Measurements from ENCODE around the gene RPL27.

Gene RPL27

GRCh38 chr17:42980766-42981397, 17.3 kb upstream of the RPL27 start:
- H3K4me1 ChIP-seq (ENCODE audit: control insufficient read depth in 1 of 2, insufficient read depth in 2 of 2, low read length in 2 of 2), result peaks cover 5 to 7% of the 10 kb centered on the region in 2 experiments
- H3K79me1 ChIP-seq (ENCODE audit: low read length), result peaks cover 9% of the 10 kb centered on the region
- no peak overlapping the region for H3K23ac ChIP-seq (ENCODE audit: low read length)
- no peaks in the 10 kb centered on the region for H3K27me3 ChIP-seq (ENCODE audit: insufficient read depth, low read length)
- H3K4me2 ChIP-seq (ENCODE audit: low read length), result peak overlapping the region; percentile 76
- no CpG with 5 or more reads among the region's 67 CpGs for WGBS (ENCODE audit: extremely low coverage, insufficient coverage, insufficient read length)
- H3K18ac ChIP-seq (ENCODE audit: low read length), result peak overlapping the region; percentile 71
- H3K4ac ChIP-seq (ENCODE audit: low read depth, low read length), result peak overlapping the region; percentile 41
- H3K36me3 ChIP-seq (ENCODE audit: control insufficient read depth in 1 of 2, insufficient read depth in 2 of 2, low read length in 2 of 2), result peaks cover 3% of the 10 kb centered on the region in 2 experiments
- H4K8ac ChIP-seq (ENCODE audit: low read depth, low read length), result peak overlapping the region; percentile 94
- H4K12ac ChIP-seq (ENCODE audit: low read depth, low read length), result peak overlapping the region; percentile 74
- H2BK5ac ChIP-seq (ENCODE audit: low read depth, low read length, poor library complexity), result peak overlapping the region; percentile 42
- no peaks in the 10 kb centered on the region for H3K9me3 ChIP-seq (ENCODE audit: insufficient read depth, low read depth, low read length)
- peak overlapping the region; percentile 87 for H2AFZ ChIP-seq (ENCODE audit: insufficient read depth, low read length, poor library complexity)
- peak overlapping the region; percentile 65 for H3K27ac ChIP-seq (ENCODE audit: low read depth, low read length)
- H3K9ac ChIP-seq (ENCODE audit: low read length), result peak overlapping the region; percentile 55
- peaks cover 10% of the 10 kb centered on the region for H3K79me2 ChIP-seq (ENCODE audit: control insufficient read depth, insufficient read depth, low read length, poor library complexity)
- H2BK120ac ChIP-seq (ENCODE audit: insufficient read depth, low read length, poor library complexity), result peak overlapping the region; percentile 45
- peak overlapping the region; percentile 4 for H2AK5ac ChIP-seq (ENCODE audit: low read length)
- no peak overlapping the region for H2BK12ac ChIP-seq (ENCODE audit: low read length)
- H3K4me3 ChIP-seq (ENCODE audit: low read depth, low read length), result peak overlapping the region; percentile 85
- H3K14ac ChIP-seq (ENCODE audit: low read length), result peak overlapping the region; percentile 83
- peak overlapping the region; percentile 71 for H4K91ac ChIP-seq (ENCODE audit: low read depth, low read length)
- DNase-seq, result peak; percentile 72 to 80

- peaks cover 5 to 7% of the 10 kb centered on the region in 2 experiments for H3K4me1 ChIP-seq (ENCODE audit: control insufficient read depth in 1 of 2, insufficient read depth in 2 of 2, low read length in 2 of 2)
- H3K23ac ChIP-seq (ENCODE audit: low read length), result no peak overlapping the region
- H3K9me3 ChIP-seq (ENCODE audit: insufficient read depth, low read depth, low read length), result no peaks in the 10 kb centered on the region
- H3K79me2 ChIP-seq (ENCODE audit: control insufficient read depth, insufficient read depth, low read length, poor library complexity), result peaks cover 10% of the 10 kb centered on the region
- H2AK5ac ChIP-seq (ENCODE audit: low read length), result no peak overlapping the region
- H3K18ac ChIP-seq (ENCODE audit: low read length), result no peak overlapping the region
- H4K91ac ChIP-seq (ENCODE audit: low read depth, low read length), result no peak overlapping the region
- no peaks in the 10 kb centered on the region for H3K27me3 ChIP-seq (ENCODE audit: insufficient read depth, low read length)
- H3K27ac ChIP-seq (ENCODE audit: low read depth, low read length), result no peak overlapping the region
- H3K14ac ChIP-seq (ENCODE audit: low read length), result no peak overlapping the region
- H2AFZ ChIP-seq (ENCODE audit: insufficient read depth, low read length, poor library complexity), result no peak overlapping the region
- H3K79me1 ChIP-seq (ENCODE audit: low read length), result peaks cover 9% of the 10 kb centered on the region
- H4K8ac ChIP-seq (ENCODE audit: low read depth, low read length), result no peak overlapping the region
- H3K36me3 ChIP-seq (ENCODE audit: control insufficient read depth in 1 of 2, insufficient read depth in 2 of 2, low read length in 2 of 2), result peaks cover 5 to 8% of the 10 kb centered on the region in 2 experiments
- no peak for DNase-seq
- H3K4me3 ChIP-seq (ENCODE audit: low read depth, low read length), result no peak overlapping the region
- no peak overlapping the region for H3K4ac ChIP-seq (ENCODE audit: low read depth, low read length)
- H2BK12ac ChIP-seq (ENCODE audit: low read length), result no peak overlapping the region
- no peak overlapping the region for H3K9ac ChIP-seq (ENCODE audit: low read length)
- no peak overlapping the region for H4K12ac ChIP-seq (ENCODE audit: low read depth, low read length)
- H2BK5ac ChIP-seq (ENCODE audit: low read depth, low read length, poor library complexity), result no peak overlapping the region
- H2BK120ac ChIP-seq (ENCODE audit: insufficient read depth, low read length, poor library complexity), result no peak overlapping the region
- no peak overlapping the region for H3K4me2 ChIP-seq (ENCODE audit: low read length)
These were observed 16.0 kb upstream of the RPL27 start for GRCh38 chr17:42982266-42982665.

GRCh38 chr17:42985225-42985624, 13.0 kb upstream of the RPL27 start:
- Histone ChIP-seq H3K27me3 (ENCODE audit: insufficient read depth, low read length) (no peaks in the 10 kb centered on the region), H3K79me1 (ENCODE audit: low read length) (peaks cover 5% of the 10 kb centered on the region), H2AFZ (ENCODE audit: insufficient read depth, low read length, poor library complexity) (no peak overlapping the region), H3K23ac (ENCODE audit: low read length) (no peak overlapping the region), H3K79me2 (ENCODE audit: control insufficient read depth, insufficient read depth, low read length, poor library complexity) (peaks cover 8% of the 10 kb centered on the region), H3K14ac (ENCODE audit: low read length) (no peak overlapping the region), H2BK120ac (ENCODE audit: insufficient read depth, low read length, poor library complexity) (no peak overlapping the region), H3K4me3 (ENCODE audit: low read depth, low read length) (no peak overlapping the region), H4K8ac (ENCODE audit: low read depth, low read length) (no peak overlapping the region), H3K36me3 (ENCODE audit: control insufficient read depth in 1 of 2, insufficient read depth in 2 of 2, low read length in 2 of 2) (peaks cover 18 to 27% of the 10 kb centered on the region in 2 experiments), H2BK5ac (ENCODE audit: low read depth, low read length, poor library complexity) (no peak overlapping the region), H3K4ac (ENCODE audit: low read depth, low read length) (no peak overlapping the region), H3K4me2 (ENCODE audit: low read length) (no peak overlapping the region), H3K4me1 (ENCODE audit: control insufficient read depth in 1 of 2, insufficient read depth in 2 of 2, low read length in 2 of 2) (no peaks in the 10 kb centered on the region), H4K91ac (ENCODE audit: low read depth, low read length) (no peak overlapping the region), H3K18ac (ENCODE audit: low read length) (no peak overlapping the region), H2AK5ac (ENCODE audit: low read length) (no peak overlapping the region), H3K27ac (ENCODE audit: low read depth, low read length) (no peak overlapping the region), H3K9me3 (ENCODE audit: insufficient read depth, low read depth, low read length) (no peaks in the 10 kb centered on the region), H3K9ac (ENCODE audit: low read length) (no peak overlapping the region), H2BK12ac (ENCODE audit: low read length) (no peak overlapping the region), H4K12ac (ENCODE audit: low read depth, low read length) (no peak overlapping the region)
- DNase-seq, result no peak
- WGBS (ENCODE audit: extremely low coverage, insufficient coverage, insufficient read length), result no CpG with 5 or more reads among the region's 1 CpG

GRCh38 chr17:42989141-42989540, 9.1 kb upstream of the RPL27 start:
- Histone ChIP-seq H2BK5ac (ENCODE audit: low read depth, low read length, poor library complexity) (no peak overlapping the region), H4K12ac (ENCODE audit: low read depth, low read length) (no peak overlapping the region), H2BK12ac (ENCODE audit: low read length) (no peak overlapping the region), H3K79me2 (ENCODE audit: control insufficient read depth, insufficient read depth, low read length, poor library complexity) (no peaks in the 10 kb centered on the region), H4K8ac (ENCODE audit: low read depth, low read length) (no peak overlapping the region), H3K9me3 (ENCODE audit: insufficient read depth, low read depth, low read length) (no peaks in the 10 kb centered on the region), H3K23ac (ENCODE audit: low read length) (no peak overlapping the region), H4K91ac (ENCODE audit: low read depth, low read length) (no peak overlapping the region), H3K36me3 (ENCODE audit: control insufficient read depth in 1 of 2, insufficient read depth in 2 of 2, low read length in 2 of 2) (peaks cover 34 to 46% of the 10 kb centered on the region in 2 experiments), H3K4ac (ENCODE audit: low read depth, low read length) (no peak overlapping the region), H2BK120ac (ENCODE audit: insufficient read depth, low read length, poor library complexity) (no peak overlapping the region), H3K79me1 (ENCODE audit: low read length) (no peaks in the 10 kb centered on the region), H2AK5ac (ENCODE audit: low read length) (no peak overlapping the region), H3K27me3 (ENCODE audit: insufficient read depth, low read length) (no peaks in the 10 kb centered on the region), H3K4me3 (ENCODE audit: low read depth, low read length) (no peak overlapping the region), H3K4me1 (ENCODE audit: control insufficient read depth in 1 of 2, insufficient read depth in 2 of 2, low read length in 2 of 2) (no peaks in the 10 kb centered on the region), H2AFZ (ENCODE audit: insufficient read depth, low read length, poor library complexity) (no peak overlapping the region), H3K27ac (ENCODE audit: low read depth, low read length) (no peak overlapping the region), H3K4me2 (ENCODE audit: low read length) (no peak overlapping the region), H3K9ac (ENCODE audit: low read length) (no peak overlapping the region), H3K14ac (ENCODE audit: low read length) (no peak overlapping the region), H3K18ac (ENCODE audit: low read length) (no peak overlapping the region)
- no peak for DNase-seq
- no CpG with 5 or more reads among the region's 5 CpGs for whole genome bisulfite sequencing (ENCODE audit: extremely low coverage, insufficient coverage, insufficient read length)

All from trophoblast cell (in vitro differentiated cells and primary cell).